HAP-1 (cell line): ENCODE data around the gene SPARCL1.
A peak's percentile ranks its signal among the peaks of the same experiment; 100 is the strongest.
"Not testable (repeated sequence)": the region's sequence is repeated elsewhere in the genome, so short reads cannot be mapped to it uniquely, and the experiment has no call there.

Experiments used
- DNase-seq, 2 experiments: peaks; one replicate each; pipeline ENCODE4 v3.0.0-alpha.2; 2016 to 2020; ENCODE audit warnings: low spot score in 2 of 2
- H3K27me3 ChIP-seq: fragments of 250-450 bp; sonication (Bioruptor Pico); 2 replicates; pipeline ENCODE4 v1.5.1; 2020; ENCODE audit warnings: low read depth, mild to moderate bottlenecking, moderate library complexity
- H3K36me3 ChIP-seq: fragments of 250-450 bp; sonication (Bioruptor Pico); replicated peaks from 2 replicates; pipeline ENCODE4 v1.5.1; 2020; ENCODE audit warnings: mild to moderate bottlenecking
- H3K4me1 ChIP-seq: fragments of 250-450 bp; sonication (Bioruptor Pico); 2 replicates; pipeline ENCODE4 v1.5.1; 2020; ENCODE audit warnings: mild to moderate bottlenecking
- H3K4me3 ChIP-seq: fragments of 250-450 bp; sonication (Bioruptor Pico); 2 replicates; pipeline ENCODE4 v1.5.1; 2020; ENCODE audit warnings: mild to moderate bottlenecking, moderate library complexity
- H3K9me3 ChIP-seq: fragments of 250-450 bp; sonication (Bioruptor Pico); 2 replicates; pipeline ENCODE4 v1.5.1; 2020; ENCODE audit warnings: mild to moderate bottlenecking, moderate library complexity
- in situ Hi-C: fragments of 300-500 bp; cut with MboI; formaldehyde crosslinking; loops from 3 replicates; pipeline ENCODE4 v1.14.3; 2020; ENCODE audit warnings: low sequenced_read_pairs, inconsistent platforms, mixed read lengths

Gene SPARCL1, protein sequence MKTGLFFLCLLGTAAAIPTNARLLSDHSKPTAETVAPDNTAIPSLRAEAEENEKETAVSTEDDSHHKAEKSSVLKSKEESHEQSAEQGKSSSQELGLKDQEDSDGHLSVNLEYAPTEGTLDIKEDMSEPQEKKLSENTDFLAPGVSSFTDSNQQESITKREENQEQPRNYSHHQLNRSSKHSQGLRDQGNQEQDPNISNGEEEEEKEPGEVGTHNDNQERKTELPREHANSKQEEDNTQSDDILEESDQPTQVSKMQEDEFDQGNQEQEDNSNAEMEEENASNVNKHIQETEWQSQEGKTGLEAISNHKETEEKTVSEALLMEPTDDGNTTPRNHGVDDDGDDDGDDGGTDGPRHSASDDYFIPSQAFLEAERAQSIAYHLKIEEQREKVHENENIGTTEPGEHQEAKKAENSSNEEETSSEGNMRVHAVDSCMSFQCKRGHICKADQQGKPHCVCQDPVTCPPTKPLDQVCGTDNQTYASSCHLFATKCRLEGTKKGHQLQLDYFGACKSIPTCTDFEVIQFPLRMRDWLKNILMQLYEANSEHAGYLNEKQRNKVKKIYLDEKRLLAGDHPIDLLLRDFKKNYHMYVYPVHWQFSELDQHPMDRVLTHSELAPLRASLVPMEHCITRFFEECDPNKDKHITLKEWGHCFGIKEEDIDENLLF

DNA sequence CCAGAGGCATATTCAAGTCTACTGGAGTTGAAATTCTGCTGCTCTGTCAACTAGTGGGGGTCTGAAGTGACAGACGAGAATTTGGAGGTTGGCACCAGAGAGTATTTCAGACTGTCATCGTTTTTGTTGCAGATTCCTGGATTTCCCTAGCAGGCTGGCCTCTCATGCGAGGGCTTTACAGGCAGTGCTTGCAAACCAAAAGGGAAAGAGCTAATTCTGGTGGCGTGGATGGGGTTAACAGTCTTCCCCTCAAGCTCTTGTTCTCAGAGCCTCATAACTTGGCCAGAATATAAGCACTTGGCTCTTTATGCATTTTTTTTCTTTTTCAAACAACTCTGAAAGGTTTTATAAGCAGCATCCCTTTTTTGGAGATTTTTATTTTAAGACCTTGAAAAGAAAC, at the start of gene SPARCL1:
Gene SPARCL1 (minus strand): TSS at position 190 of the 400 bp plus-strand sequence. CDS start 29,802 bp downstream, outside the sequence.
- no peaks in the 10 kb centered on the region for H3K27me3 ChIP-seq
- no peaks in the 10 kb centered on the region for H3K36me3 ChIP-seq
- H3K9me3 ChIP-seq = no peaks in the 10 kb centered on the region
- H3K4me3 ChIP-seq = no peak within 1 kb of the TSS
- DNase-seq = peak; percentile 62 to 81
- in situ Hi-C loops = no loop called here
- H3K4me1 ChIP-seq = peaks cover 61% of the 10 kb centered on the region

DNA sequence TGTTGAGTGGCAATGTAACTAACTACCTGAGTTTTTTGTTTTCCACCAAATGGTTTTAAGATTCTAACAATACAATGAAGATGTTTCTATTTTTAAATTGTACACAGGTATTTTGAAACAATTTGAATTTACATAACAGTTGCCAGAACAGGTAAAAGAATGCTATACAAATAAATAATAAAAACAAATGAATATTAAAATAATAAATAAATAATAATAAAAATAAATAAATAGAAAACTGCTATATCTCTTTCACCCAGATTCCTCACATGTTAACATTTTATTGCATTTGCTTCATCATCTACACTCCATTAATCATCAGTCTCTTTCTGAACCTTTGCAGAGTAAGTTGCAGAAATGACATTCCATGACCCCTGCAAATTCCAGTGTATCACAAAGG, 46.8 kb upstream of the SPARCL1 start:
- no peaks in the 10 kb centered on the region for H3K9me3 ChIP-seq
- no peaks in the 10 kb centered on the region for H3K27me3 ChIP-seq
- no peaks in the 10 kb centered on the region for H3K36me3 ChIP-seq
- in situ Hi-C loops = no loop called here
- DNase-seq = no peak
- no peak overlapping the region for H3K4me3 ChIP-seq
- H3K4me1 ChIP-seq = no peaks in the 10 kb centered on the region; the same call in 1 of the 2 replicates

DNA sequence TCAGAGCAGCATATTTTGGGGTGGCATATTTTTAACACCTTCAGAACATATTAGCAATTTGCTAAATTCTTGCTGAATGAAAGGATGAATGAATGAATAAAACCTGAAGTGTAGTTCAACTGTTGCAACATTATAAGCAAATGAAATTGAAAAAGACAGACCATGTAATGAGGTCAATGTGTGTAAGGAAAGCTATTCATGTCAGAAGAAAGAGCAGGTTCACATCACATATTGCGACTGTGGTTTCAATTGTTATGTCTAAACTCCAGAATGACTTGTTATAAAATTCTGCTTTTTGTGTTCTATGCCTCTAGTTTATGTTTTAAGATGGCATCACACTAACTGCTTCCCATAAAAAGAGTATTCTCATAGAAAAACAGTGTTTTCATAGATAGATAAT, 46.2 kb upstream of the SPARCL1 start:
- in situ Hi-C loops = no loop called here
- Histone ChIP-seq H3K9me3 (no peaks in the 10 kb centered on the region), H3K27me3 (no peaks in the 10 kb centered on the region), H3K36me3 (no peaks in the 10 kb centered on the region), H3K4me1 (no peaks in the 10 kb centered on the region; the same call in 1 of the 2 replicates), H3K4me3 (no peak overlapping the region)
- DNase-seq = no peak

DNA sequence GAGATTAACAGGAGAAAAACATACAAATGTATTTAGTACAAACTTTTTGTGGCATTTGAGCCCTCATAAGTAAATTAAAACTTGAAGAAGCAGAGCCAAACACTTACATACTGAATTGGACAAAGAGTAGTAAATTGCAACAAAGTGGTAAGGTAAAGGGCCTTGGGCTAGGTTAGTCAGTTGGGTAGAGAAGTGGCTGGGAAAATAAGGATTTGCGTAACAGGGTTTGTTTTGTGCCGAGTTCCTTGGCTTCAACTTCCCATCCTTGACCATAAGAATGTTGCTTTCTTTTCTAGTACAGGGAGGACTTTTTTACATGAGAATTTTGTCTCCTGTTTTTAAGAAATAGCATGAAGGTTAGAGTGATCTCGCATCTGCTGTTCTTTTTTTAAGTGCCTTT, 45.8 kb upstream of the SPARCL1 start:
- Histone ChIP-seq H3K27me3 (no peaks in the 10 kb centered on the region), H3K9me3 (no peaks in the 10 kb centered on the region), H3K4me3 (no peak overlapping the region), H3K36me3 (no peaks in the 10 kb centered on the region), H3K4me1 (no peaks in the 10 kb centered on the region; the same call in 1 of the 2 replicates)
- DNase-seq = no peak
- in situ Hi-C loops = no loop called here

DNA sequence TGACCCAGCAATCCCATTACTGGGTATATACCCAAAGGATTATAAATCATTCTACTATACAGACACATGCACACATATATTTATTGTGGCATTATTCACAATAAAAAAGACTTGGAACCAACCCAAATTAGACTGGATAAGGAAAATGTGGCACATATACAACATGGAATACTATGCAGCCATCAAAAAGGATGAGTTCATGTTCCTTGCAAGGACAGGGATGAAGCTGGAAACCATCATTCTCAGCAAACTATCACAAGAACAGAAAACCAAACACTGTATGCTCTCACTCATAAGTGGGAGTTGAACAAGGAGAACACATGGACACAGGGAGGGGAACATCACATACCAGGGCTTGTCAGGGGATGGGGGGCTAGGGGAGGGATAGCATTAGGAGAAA, 45.2 kb upstream of the SPARCL1 start:
- in situ Hi-C loops, H3K4me1 ChIP-seq, H3K9me3 ChIP-seq, H3K27me3 ChIP-seq, DNase-seq, H3K4me3 ChIP-seq, H3K36me3 ChIP-seq: not testable (repeated sequence)

DNA sequence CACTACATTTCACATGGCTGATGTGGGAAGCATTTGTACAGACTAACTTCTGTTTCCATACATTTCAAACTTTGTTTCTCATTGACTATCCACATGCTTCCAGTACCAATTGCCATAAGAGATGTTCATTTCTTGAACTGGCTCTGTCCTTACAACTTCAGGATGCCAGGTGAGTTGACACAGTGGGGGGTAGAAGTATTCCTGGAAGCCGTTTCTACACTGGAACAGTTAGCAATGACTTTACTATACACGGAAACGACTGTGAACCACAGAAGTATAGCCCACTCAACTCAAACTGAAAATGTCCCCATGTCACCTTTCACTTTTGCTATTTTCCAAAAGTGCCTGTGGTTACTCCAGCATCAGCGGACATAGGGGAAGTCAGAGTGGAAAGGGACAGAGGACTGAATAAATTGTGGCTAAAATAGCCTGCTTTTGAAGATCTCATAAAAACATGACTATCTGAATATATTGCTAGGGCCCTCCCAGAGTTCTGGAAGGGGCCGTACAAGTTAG, 41.2 kb upstream of the SPARCL1 start:
- H3K27me3 ChIP-seq = peaks cover 3% of the 10 kb centered on the region; the same call in 1 of the 2 replicates
- in situ Hi-C loops = no loop called here
- no peaks in the 10 kb centered on the region for H3K4me1 ChIP-seq
- no peaks in the 10 kb centered on the region for H3K9me3 ChIP-seq
- no peak for DNase-seq
- H3K36me3 ChIP-seq = no peaks in the 10 kb centered on the region
- H3K4me3 ChIP-seq = no peak overlapping the region

DNA sequence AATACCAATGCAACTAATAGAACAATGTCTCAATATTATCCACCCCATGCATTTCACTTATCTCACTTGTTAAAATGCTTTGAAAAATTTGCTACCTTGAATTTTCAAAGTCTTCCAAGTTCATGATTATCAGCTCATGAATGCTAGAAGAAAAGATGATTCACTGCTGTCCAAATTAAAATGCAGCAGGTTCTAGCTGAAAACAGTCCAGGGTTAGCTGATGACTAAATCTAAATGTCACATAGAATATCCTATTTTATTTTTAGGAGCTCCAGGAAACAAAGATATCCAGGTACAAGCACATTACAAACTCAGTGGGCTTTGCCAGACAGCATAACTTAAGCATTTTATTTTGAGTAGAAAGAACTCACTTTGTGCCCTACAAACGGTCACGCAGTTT, 38.0 kb upstream of the SPARCL1 start:
- no peaks in the 10 kb centered on the region for H3K4me1 ChIP-seq
- no peaks in the 10 kb centered on the region for H3K36me3 ChIP-seq
- no peak overlapping the region for H3K4me3 ChIP-seq
- in situ Hi-C loops = no loop called here
- DNase-seq = no peak
- H3K9me3 ChIP-seq = no peaks in the 10 kb centered on the region
- H3K27me3 ChIP-seq = peaks cover 3% of the 10 kb centered on the region; the same call in 1 of the 2 replicates

DNA sequence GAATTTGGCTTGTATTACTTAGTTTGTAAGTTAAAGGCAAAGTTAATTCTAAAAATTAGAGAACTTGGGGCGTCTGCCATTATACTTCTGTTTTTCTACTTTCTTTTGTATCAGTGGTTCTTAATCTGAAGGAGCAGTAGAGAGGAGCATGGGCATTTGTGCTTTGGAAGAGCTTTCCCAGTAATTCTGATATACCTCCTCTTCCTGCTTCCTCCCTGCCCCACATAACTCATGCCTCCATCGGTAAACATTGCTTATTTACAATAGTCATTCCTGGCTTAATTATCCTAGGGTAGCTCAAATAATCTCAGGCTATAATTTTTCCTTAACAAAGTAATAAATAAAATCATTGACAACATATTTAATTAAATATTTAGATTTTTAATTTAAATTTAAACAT, 37.1 kb upstream of the SPARCL1 start:
- in situ Hi-C loops = no loop called here
- DNase-seq = no peak

DNA sequence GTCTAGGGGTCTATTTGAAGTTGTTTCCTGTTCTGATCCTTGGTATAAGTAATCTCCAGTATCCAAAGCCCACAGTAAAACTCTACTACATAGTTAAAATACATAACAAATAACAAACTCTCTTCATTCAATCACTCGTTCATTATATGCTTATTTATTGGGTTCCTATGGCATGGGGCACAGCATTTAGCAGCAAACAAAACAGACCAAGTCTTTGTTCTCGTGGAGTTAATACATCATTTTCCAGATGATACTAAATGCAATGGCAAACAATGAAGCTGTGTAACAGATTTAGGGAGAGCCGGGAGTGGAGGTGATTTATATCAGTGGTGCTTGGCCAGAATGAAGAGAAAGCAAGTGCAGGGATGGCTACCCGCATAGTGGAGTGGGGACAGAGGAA, 36.6 kb upstream of the SPARCL1 start:
- Histone ChIP-seq H3K27me3 (peaks cover 3% of the 10 kb centered on the region; the same call in 1 of the 2 replicates), H3K9me3 (no peaks in the 10 kb centered on the region), H3K4me1 (no peaks in the 10 kb centered on the region), H3K4me3 (no peak overlapping the region), H3K36me3 (no peaks in the 10 kb centered on the region)
- no peak for DNase-seq
- in situ Hi-C loops = no loop called here

More for the DNA sequence above, 37.1 kb upstream of the SPARCL1 start:
- no peaks in the 10 kb centered on the region for H3K36me3 ChIP-seq
- no peaks in the 10 kb centered on the region for H3K4me1 ChIP-seq
- no peaks in the 10 kb centered on the region for H3K9me3 ChIP-seq
- H3K4me3 ChIP-seq = no peak overlapping the region
- H3K27me3 ChIP-seq = peaks cover 3% of the 10 kb centered on the region; the same call in 1 of the 2 replicates

DNA sequence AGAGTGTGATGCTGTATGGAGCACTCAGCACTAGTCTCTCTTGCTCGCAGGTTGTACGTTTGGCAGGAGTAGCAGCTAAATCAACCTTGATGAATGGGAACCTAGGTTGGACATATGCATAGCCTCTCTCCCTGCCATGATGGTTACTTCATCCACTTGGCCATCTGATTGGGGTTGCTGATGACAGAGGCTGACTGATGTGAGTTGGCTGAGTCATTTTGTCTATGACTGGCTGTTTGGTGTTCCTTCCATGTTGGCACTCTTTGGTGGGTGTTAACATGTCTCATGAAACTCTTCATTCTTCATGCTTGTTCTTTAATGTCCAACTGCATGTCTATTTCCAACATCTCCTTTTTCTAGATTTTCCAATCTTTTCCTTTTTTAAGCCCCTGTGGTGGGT, 31.6 kb upstream of the SPARCL1 start:
- H3K4me1 ChIP-seq = no peaks in the 10 kb centered on the region
- H3K9me3 ChIP-seq = no peaks in the 10 kb centered on the region
- H3K27me3 ChIP-seq = peaks cover 3% of the 10 kb centered on the region; the same call in 1 of the 2 replicates
- DNase-seq = no peak
- H3K4me3 ChIP-seq = no peak overlapping the region
- H3K36me3 ChIP-seq = no peaks in the 10 kb centered on the region
- in situ Hi-C loops = no loop called here

DNA sequence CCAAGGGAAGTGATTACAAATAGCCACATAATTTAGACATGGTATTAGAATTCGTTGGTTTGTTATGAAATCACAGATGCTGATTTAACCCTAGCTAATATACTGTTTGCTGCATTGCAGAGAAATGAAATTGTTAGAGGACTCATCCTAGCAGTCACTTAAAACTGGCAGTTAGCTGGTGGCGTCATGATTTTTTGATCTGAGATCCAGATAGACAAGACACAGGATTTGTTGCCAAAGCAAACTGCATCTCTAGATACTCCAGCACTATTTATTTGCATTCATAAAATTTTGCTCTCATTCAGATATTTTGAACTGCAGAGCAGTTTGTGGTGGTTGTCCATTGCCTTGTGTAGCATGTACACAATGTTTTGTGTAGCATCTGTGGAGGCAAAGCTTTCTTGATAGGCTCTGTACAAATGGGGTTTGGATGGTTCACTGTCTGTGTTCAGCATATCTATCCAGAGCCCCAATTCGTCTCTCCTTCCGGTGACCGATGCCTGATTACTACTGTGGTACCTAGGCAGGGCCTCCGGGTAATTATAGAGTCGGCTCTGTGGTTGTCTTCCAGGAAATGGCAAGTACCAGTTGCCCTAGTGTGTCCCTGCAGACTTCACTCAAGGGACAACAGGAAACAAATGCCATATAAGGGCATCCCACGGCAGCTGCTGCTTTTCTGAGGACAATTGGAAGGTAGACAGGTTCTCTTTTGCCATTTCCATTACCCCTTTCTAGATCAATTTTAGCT, 30.1 kb upstream of the SPARCL1 start:
- no peak for DNase-seq
- Histone ChIP-seq H3K9me3 (no peaks in the 10 kb centered on the region), H3K36me3 (no peaks in the 10 kb centered on the region), H3K4me1 (no peaks in the 10 kb centered on the region), H3K4me3 (no peak overlapping the region), H3K27me3 (no peaks in the 10 kb centered on the region)
- in situ Hi-C loops = no loop called here

DNA sequence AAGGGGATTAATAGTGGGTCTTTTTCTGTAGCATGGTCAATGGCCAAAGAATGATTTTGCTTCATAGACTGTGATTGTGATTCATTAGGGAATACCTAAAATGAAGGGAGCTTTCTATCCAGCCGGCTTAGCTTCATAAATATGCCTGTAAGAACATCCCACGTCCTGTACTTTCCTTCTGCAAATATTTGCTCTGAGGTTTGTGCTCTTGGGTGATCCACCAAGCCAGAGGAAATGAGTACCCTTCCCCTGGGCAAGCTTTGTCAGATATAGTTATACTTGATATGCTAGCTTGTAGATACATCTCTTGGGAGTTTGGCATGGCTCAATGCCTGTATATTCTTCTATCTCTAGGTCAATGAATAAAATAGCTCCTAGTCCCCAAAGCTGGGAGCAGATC, 28.2 kb upstream of the SPARCL1 start:
- Histone ChIP-seq H3K4me1 (no peaks in the 10 kb centered on the region), H3K4me3 (no peak overlapping the region), H3K36me3 (no peaks in the 10 kb centered on the region), H3K27me3 (no peaks in the 10 kb centered on the region), H3K9me3 (no peaks in the 10 kb centered on the region)
- DNase-seq = no peak
- in situ Hi-C loops = no loop called here

DNA sequence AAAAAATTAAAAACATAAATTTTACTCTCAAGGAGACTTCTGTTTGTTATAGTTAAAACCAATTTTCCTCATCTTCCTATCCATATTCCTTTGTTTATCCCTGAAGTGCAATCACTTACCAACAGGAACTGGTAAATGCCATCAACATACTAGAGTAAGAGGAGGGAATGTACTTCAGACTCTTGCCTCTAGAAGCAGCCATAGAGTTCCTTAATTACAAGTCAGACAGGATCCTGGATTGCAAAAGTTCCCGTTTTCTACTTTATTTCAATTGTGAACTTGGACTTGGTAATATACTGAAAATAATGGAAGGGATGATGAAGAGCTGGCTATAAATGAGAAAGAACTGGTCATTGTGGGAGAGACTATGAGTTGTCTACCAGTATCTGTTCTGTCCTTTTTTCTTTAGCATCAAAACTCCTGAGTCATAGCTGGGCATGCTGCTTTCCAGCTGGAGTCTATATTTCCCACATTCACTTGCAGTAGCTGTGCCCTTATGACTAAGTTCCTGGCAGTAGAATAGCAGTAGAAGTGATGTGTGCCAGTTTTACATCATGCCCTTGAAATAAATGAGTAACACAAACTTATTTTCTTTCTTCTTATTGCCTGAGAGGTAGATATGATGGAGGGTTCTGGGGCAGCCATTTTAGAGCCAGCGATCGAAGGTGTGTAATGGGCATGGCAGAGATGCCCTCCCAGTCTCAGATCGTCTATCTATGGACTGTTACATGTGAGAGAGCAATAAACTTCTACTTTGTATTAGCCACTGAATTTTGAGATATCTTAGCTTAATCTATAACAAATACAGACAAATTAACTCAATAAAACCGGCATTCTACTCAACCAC, 26.8 kb upstream of the SPARCL1 start:
- Histone ChIP-seq H3K9me3 (no peaks in the 10 kb centered on the region), H3K36me3 (no peaks in the 10 kb centered on the region), H3K4me3 (no peak overlapping the region), H3K27me3 (no peaks in the 10 kb centered on the region), H3K4me1 (no peaks in the 10 kb centered on the region)
- in situ Hi-C loops = no loop called here
- no peak for DNase-seq
